WTC11 (cell line): Measurements from ENCODE around the gene IQSEC1. TPM values are rescaled to one million over a fixed set of nuclear protein-coding genes. Genes with fewer than 3 reads are reported as not detected.

Experiments
- ATAC-seq: fragments of 200-7000 bp; cut with Tn5 transposase; 2 replicates; pipeline ENCODE4 v1.10.0; 2021; ENCODE audit warnings: mild to moderate bottlenecking, moderate library complexity
- CTCF ChIA-PET: fragments of 300-600 bp; sonication (Branson Sonifier 250); formaldehyde crosslinking; loops from one replicate; lab custom pipeline; 2021; ENCODE audit warnings: antibody characterized with exemption; lab: Charles Lee
- POLR2A ChIA-PET: fragments of 350-600 bp; sonication (Branson Sonifier 250); formaldehyde crosslinking; loops from one replicate; lab custom pipeline; 2021; ENCODE audit warnings: antibody characterized with exemption; lab: Charles Lee
- DNase-seq: peaks from one replicate; pipeline ENCODE4 v3.0.0; 2021; ENCODE audit warnings: low spot score
- H3K27ac Mint-ChIP-seq: 2 replicates; pipeline ENCODE4 v1.8.0; 2021; ENCODE audit warnings: mixed read lengths
- H3K27me3 Mint-ChIP-seq: 2 replicates; pipeline ENCODE4 v1.8.0; 2021; ENCODE audit warnings: low read depth, mild to moderate bottlenecking, moderate library complexity, mixed read lengths
- H3K36me3 Mint-ChIP-seq: 2 replicates; pipeline ENCODE4 v1.8.0; 2021; ENCODE audit warnings: mixed read lengths
- H3K4me1 Mint-ChIP-seq: 2 replicates; pipeline ENCODE4 v1.8.0; 2022; ENCODE audit warnings: mixed read lengths
- H3K4me3 Mint-ChIP-seq: 2 replicates; pipeline ENCODE4 v1.8.0; 2021; ENCODE audit warnings: mild to moderate bottlenecking, moderate library complexity, mixed read lengths
- H3K9me3 Mint-ChIP-seq: 2 replicates; pipeline ENCODE4 v1.8.0; 2021; ENCODE audit warnings: mixed read lengths
- ETV6 ChIP-seq: sonication (generic); formaldehyde crosslinking; IDR thresholded peaks from 2 replicates; pipeline ENCODE4 v1.8.1; 2022; ENCODE audit warnings: mild to moderate bottlenecking, missing genetic modification reagents
- FOXP1 ChIP-seq: sonication (generic); formaldehyde crosslinking; IDR thresholded peaks from 2 replicates; pipeline ENCODE4 v1.8.0; 2022; ENCODE audit warnings: missing genetic modification reagents, mild to moderate bottlenecking, moderate library complexity, borderline replicate concordance
- KAT7 ChIP-seq: sonication (generic); formaldehyde crosslinking; IDR thresholded peaks from 2 replicates; pipeline ENCODE4 v1.8.1; 2023; ENCODE audit warnings: missing genetic modification reagents, mild to moderate bottlenecking, borderline replicate concordance
- ZNF219 ChIP-seq: sonication (generic); formaldehyde crosslinking; IDR thresholded peaks from 2 replicates; pipeline ENCODE4 v1.8.0; 2023; ENCODE audit warnings: missing genetic modification reagents, mild to moderate bottlenecking, borderline replicate concordance
- ZNF671 ChIP-seq: fragments of 250-450 bp; sonication (Bioruptor Pico); IDR thresholded peaks from 2 replicates; pipeline ENCODE4 v1.8.0; 2021; ENCODE audit warnings: mild to moderate bottlenecking
- total RNA-seq: library from RNA; stranded (reverse); gene quantifications from 3 replicates; pipeline ENCODE4 v1.2.3, GENCODE V29; 2021
- TF ChIP-seq, protein P1 (sequence below): sonication (generic); formaldehyde crosslinking; IDR thresholded peaks from 2 replicates; pipeline ENCODE4 v1.8.1; 2023; ENCODE audit warnings: mild to moderate bottlenecking, missing genetic modification reagents, borderline replicate concordance
- TF ChIP-seq, protein P2 (sequence below): sonication (generic); formaldehyde crosslinking; IDR thresholded peaks from 2 replicates; pipeline ENCODE4 v1.8.0; 2022; ENCODE audit warnings: mild to moderate bottlenecking, missing genetic modification reagents
- TF ChIP-seq, protein P3 (sequence below): sonication (generic); formaldehyde crosslinking; IDR thresholded peaks from 2 replicates; pipeline ENCODE4 v1.8.1; 2023; ENCODE audit warnings: mild to moderate bottlenecking, missing genetic modification reagents, moderate library complexity
- TF ChIP-seq, protein P4 (sequence below): sonication (generic); formaldehyde crosslinking; IDR thresholded peaks from 2 replicates; pipeline ENCODE4 v1.8.0; 2023; ENCODE audit warnings: mild to moderate bottlenecking, missing genetic modification reagents
- TF ChIP-seq, protein P5 (sequence below): sonication (generic); formaldehyde crosslinking; IDR thresholded peaks from 2 replicates; pipeline ENCODE4 v1.8.0; 2022; ENCODE audit warnings: mild to moderate bottlenecking, missing genetic modification reagents
- TF ChIP-seq, protein P6 (sequence below): sonication (generic); formaldehyde crosslinking; IDR thresholded peaks from 2 replicates; pipeline ENCODE4 v1.8.0; 2022; ENCODE audit warnings: missing genetic modification reagents

Gene IQSEC1
- total RNA-seq, 1 experiment from 2014 or later, result 35.0 TPM

DNA sequence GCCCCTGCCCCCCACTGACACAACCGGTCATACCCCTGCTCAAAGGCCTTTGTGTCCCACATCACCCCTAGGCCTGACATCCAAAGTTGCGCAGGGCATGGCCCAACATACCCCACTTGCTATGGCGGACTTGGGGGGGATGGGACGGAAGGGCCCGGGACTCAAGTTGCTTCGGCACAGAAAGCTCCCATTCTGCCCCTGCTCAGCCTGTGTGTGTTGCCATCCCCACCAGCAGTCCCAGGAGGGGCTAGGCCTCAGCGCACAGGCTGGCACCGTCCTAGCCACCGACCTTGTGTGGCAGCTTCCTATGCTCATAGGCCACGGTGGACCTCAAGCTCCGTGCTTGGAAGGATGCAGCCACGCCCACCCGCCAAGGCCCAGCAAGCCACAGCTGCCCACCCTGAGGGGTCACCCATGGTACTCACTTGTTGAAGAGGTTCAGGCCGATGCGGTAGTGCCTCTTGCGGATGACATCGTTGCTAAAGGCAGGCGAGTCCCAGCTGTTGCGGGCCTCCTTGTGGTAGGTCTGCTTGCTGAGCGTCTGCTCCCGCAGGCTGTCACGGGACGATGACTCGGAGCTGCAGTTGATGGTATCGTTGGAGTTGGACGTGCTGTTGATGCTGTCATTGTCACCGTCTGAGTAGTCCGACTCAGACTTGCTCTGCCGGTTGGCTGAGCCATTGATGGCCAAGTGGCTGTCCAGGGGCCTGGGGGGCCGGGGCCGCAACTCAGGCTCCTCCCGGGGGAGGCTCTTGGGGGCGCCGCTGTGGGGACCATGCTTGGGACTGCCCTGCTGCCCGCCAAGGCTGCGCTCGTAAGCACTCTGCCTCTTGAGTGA, 138.0 kb downstream of the IQSEC1 start (continued):
- TF ChIP-seq, protein P1, sequence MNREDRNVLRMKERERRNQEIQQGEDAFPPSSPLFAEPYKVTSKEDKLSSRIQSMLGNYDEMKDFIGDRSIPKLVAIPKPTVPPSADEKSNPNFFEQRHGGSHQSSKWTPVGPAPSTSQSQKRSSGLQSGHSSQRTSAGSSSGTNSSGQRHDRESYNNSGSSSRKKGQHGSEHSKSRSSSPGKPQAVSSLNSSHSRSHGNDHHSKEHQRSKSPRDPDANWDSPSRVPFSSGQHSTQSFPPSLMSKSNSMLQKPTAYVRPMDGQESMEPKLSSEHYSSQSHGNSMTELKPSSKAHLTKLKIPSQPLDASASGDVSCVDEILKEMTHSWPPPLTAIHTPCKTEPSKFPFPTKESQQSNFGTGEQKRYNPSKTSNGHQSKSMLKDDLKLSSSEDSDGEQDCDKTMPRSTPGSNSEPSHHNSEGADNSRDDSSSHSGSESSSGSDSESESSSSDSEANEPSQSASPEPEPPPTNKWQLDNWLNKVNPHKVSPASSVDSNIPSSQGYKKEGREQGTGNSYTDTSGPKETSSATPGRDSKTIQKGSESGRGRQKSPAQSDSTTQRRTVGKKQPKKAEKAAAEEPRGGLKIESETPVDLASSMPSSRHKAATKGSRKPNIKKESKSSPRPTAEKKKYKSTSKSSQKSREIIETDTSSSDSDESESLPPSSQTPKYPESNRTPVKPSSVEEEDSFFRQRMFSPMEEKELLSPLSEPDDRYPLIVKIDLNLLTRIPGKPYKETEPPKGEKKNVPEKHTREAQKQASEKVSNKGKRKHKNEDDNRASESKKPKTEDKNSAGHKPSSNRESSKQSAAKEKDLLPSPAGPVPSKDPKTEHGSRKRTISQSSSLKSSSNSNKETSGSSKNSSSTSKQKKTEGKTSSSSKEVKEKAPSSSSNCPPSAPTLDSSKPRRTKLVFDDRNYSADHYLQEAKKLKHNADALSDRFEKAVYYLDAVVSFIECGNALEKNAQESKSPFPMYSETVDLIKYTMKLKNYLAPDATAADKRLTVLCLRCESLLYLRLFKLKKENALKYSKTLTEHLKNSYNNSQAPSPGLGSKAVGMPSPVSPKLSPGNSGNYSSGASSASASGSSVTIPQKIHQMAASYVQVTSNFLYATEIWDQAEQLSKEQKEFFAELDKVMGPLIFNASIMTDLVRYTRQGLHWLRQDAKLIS, result no peak
- TF ChIP-seq, protein P2, sequence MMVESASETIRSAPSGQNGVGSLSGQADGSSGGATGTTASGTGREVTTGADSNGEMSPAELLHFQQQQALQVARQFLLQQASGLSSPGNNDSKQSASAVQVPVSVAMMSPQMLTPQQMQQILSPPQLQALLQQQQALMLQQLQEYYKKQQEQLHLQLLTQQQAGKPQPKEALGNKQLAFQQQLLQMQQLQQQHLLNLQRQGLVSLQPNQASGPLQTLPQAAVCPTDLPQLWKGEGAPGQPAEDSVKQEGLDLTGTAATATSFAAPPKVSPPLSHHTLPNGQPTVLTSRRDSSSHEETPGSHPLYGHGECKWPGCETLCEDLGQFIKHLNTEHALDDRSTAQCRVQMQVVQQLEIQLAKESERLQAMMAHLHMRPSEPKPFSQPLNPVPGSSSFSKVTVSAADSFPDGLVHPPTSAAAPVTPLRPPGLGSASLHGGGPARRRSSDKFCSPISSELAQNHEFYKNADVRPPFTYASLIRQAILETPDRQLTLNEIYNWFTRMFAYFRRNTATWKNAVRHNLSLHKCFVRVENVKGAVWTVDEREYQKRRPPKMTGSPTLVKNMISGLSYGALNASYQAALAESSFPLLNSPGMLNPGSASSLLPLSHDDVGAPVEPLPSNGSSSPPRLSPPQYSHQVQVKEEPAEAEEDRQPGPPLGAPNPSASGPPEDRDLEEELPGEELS (CRISPR knock-in tag), result no peak

DNA sequence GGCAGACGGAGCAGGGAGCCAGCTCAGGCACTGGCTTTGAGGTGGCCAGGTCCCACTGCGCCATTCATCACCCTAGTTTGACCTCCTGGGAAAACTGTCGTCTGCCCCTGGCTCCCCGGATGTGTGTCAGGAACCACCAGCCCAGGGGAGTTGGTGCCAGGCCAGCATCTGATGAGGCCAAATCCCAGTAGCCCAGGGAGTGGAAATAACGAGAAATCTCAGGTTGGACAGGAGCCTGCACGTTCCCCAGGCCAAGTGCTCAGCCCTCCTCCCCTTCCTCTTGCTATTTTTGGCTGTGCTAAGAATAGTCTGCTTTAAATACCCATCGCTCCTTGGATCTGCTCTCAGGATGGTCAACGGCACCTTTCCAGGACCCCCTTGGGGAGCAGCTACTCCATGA, 138.8 kb downstream of the IQSEC1 start:
- Mint-ChIP-seq H3K4me3 (no peak overlapping the region), H3K9me3 (no peaks in the 10 kb centered on the region), H3K36me3 (no peaks in the 10 kb centered on the region), H3K27ac (no peak overlapping the region), H3K27me3 (no peaks in the 10 kb centered on the region)
- ATAC-seq, result no peak
- TF ChIP-seq, protein P3, sequence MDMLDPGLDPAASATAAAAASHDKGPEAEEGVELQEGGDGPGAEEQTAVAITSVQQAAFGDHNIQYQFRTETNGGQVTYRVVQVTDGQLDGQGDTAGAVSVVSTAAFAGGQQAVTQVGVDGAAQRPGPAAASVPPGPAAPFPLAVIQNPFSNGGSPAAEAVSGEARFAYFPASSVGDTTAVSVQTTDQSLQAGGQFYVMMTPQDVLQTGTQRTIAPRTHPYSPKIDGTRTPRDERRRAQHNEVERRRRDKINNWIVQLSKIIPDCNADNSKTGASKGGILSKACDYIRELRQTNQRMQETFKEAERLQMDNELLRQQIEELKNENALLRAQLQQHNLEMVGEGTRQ, result no peak
- TF ChIP-seq, protein P4, sequence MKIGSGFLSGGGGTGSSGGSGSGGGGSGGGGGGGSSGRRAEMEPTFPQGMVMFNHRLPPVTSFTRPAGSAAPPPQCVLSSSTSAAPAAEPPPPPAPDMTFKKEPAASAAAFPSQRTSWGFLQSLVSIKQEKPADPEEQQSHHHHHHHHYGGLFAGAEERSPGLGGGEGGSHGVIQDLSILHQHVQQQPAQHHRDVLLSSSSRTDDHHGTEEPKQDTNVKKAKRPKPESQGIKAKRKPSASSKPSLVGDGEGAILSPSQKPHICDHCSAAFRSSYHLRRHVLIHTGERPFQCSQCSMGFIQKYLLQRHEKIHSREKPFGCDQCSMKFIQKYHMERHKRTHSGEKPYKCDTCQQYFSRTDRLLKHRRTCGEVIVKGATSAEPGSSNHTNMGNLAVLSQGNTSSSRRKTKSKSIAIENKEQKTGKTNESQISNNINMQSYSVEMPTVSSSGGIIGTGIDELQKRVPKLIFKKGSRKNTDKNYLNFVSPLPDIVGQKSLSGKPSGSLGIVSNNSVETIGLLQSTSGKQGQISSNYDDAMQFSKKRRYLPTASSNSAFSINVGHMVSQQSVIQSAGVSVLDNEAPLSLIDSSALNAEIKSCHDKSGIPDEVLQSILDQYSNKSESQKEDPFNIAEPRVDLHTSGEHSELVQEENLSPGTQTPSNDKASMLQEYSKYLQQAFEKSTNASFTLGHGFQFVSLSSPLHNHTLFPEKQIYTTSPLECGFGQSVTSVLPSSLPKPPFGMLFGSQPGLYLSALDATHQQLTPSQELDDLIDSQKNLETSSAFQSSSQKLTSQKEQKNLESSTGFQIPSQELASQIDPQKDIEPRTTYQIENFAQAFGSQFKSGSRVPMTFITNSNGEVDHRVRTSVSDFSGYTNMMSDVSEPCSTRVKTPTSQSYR, result no peak
- TF ChIP-seq KAT7 (CRISPR knock-in tag), result no peak
- TF ChIP-seq, protein P5, sequence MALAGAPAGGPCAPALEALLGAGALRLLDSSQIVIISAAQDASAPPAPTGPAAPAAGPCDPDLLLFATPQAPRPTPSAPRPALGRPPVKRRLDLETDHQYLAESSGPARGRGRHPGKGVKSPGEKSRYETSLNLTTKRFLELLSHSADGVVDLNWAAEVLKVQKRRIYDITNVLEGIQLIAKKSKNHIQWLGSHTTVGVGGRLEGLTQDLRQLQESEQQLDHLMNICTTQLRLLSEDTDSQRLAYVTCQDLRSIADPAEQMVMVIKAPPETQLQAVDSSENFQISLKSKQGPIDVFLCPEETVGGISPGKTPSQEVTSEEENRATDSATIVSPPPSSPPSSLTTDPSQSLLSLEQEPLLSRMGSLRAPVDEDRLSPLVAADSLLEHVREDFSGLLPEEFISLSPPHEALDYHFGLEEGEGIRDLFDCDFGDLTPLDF (CRISPR knock-in tag), result no peak
- no peak for TF ChIP-seq ZNF671
- no peak for TF ChIP-seq ETV6 (CRISPR knock-in tag)
- TF ChIP-seq, protein P6, sequence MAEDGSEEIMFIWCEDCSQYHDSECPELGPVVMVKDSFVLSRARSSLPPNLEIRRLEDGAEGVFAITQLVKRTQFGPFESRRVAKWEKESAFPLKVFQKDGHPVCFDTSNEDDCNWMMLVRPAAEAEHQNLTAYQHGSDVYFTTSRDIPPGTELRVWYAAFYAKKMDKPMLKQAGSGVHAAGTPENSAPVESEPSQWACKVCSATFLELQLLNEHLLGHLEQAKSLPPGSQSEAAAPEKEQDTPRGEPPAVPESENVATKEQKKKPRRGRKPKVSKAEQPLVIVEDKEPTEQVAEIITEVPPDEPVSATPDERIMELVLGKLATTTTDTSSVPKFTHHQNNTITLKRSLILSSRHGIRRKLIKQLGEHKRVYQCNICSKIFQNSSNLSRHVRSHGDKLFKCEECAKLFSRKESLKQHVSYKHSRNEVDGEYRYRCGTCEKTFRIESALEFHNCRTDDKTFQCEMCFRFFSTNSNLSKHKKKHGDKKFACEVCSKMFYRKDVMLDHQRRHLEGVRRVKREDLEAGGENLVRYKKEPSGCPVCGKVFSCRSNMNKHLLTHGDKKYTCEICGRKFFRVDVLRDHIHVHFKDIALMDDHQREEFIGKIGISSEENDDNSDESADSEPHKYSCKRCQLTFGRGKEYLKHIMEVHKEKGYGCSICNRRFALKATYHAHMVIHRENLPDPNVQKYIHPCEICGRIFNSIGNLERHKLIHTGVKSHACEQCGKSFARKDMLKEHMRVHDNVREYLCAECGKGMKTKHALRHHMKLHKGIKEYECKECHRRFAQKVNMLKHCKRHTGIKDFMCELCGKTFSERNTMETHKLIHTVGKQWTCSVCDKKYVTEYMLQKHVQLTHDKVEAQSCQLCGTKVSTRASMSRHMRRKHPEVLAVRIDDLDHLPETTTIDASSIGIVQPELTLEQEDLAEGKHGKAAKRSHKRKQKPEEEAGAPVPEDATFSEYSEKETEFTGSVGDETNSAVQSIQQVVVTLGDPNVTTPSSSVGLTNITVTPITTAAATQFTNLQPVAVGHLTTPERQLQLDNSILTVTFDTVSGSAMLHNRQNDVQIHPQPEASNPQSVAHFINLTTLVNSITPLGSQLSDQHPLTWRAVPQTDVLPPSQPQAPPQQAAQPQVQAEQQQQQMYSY, result no peak
- no peak for TF ChIP-seq ZNF219 (CRISPR knock-in tag)
- TF ChIP-seq FOXP1 (CRISPR knock-in tag), result no peak
- TF ChIP-seq, all 79 proteins: peak for 0
- ChIA-PET POLR2A (no interaction called here), CTCF (no interaction called here)
- no peaks in the 10 kb centered on the region for H3K4me1 Mint-ChIP-seq
- DNase-seq, result no peak
